ENCODE results near the gene GALNS. TPM values are rescaled to one million over a fixed set of nuclear protein-coding genes. Genes with fewer than 3 reads are reported as not detected.

Gene GALNS
- total and polyA plus RNA-seq, 10 donors: 9.7 to 71.6 (median 42.9) TPM

GRCh38 chr16:88831838-88832237, 24.9 kb downstream of the GALNS start:
- 81 to 91% (median 89%) methylated on average over 13 of the region's 13 CpGs for WGBS, 5 donors
- TF ChIP-seq POLR2AphosphoS5 (IDR thresholded peaks at IDR 0.05) (peak in 2 of 3 donors; percentile 21 to 65), CTCF (IDR thresholded peaks at IDR 0.05 in 8 of 11, conservative IDR thresholded peaks at IDR 0.05 in 3 of 11) (no peak), POLR2A (IDR thresholded peaks at IDR 0.05) (no peak)
- Histone ChIP-seq H3K27ac (no peak overlapping the region), H3K9me3 (no peaks in the 10 kb centered on the region), H3K36me3 (peaks cover 0 to 79% (median 32%) of the 10 kb centered on the region in 6 donors), H3K27me3 (replicated peaks in 1 of 7) (no peaks in the 10 kb centered on the region), H3K4me1 (no peaks in the 10 kb centered on the region), H3K4me3 (no peak overlapping the region)
- intact Hi-C loops (cut with DNase I; ENCODE audit: low total_unique reads): no loop called here
- no peak for DNase-seq

GRCh38 chr16:88830783-88831182, 26.0 kb downstream of the GALNS start:
- H3K36me3 ChIP-seq: peaks cover 0 to 83% (median 34%) of the 10 kb centered on the region in 6 donors
- 86 to 94% (median 92%) methylated on average over 8 to 14 of the region's 14 CpGs for WGBS, 5 donors
- TF ChIP-seq POLR2A (IDR thresholded peaks at IDR 0.05) (no peak), CTCF (IDR thresholded peaks at IDR 0.05 in 8 of 11, conservative IDR thresholded peaks at IDR 0.05 in 3 of 11) (no peak), POLR2AphosphoS5 (IDR thresholded peaks at IDR 0.05) (no peak)
- H3K27ac ChIP-seq: no peak overlapping the region
- H3K4me1 ChIP-seq: no peaks in the 10 kb centered on the region
- DNase-seq: no peak
- intact Hi-C loops (cut with DNase I; ENCODE audit: low total_unique reads): no loop called here
- no peaks in the 10 kb centered on the region for H3K27me3 ChIP-seq (replicated peaks in 1 of 7)
- no peak overlapping the region for H3K4me3 ChIP-seq
- H3K9me3 ChIP-seq: no peaks in the 10 kb centered on the region

GRCh38 chr16:88830258-88830657, 26.5 kb downstream of the GALNS start:
- no peak for TF ChIP-seq CTCF (IDR thresholded peaks at IDR 0.05 in 8 of 11, conservative IDR thresholded peaks at IDR 0.05 in 3 of 11)
- no peak for TF ChIP-seq POLR2AphosphoS5 (IDR thresholded peaks at IDR 0.05)
- no peak for TF ChIP-seq POLR2A (IDR thresholded peaks at IDR 0.05)
- 77 to 88% (median 82%) methylated on average over 11 of the region's 11 CpGs for WGBS, 5 donors

GRCh38 chr16:88828711-88829110, 28.0 kb downstream of the GALNS start:
- no peak overlapping the region for H3K4me3 ChIP-seq
- 85 to 95% (median 91%) methylated on average over 17 to 24 of the region's 24 CpGs for WGBS, 5 donors
- no peak overlapping the region for H3K27ac ChIP-seq
- no peak for DNase-seq
- no peaks in the 10 kb centered on the region for H3K27me3 ChIP-seq (replicated peaks in 1 of 7)
- intact Hi-C loops (cut with DNase I; ENCODE audit: low total_unique reads): no loop called here
- TF ChIP-seq CTCF (IDR thresholded peaks at IDR 0.05 in 8 of 11, conservative IDR thresholded peaks at IDR 0.05 in 3 of 11) (no peak), POLR2AphosphoS5 (IDR thresholded peaks at IDR 0.05) (no peak), POLR2A (IDR thresholded peaks at IDR 0.05) (no peak)
- H3K36me3 ChIP-seq: peaks cover 0 to 83% (median 28%) of the 10 kb centered on the region in 6 donors
- no peaks in the 10 kb centered on the region for H3K9me3 ChIP-seq
- no peaks in the 10 kb centered on the region for H3K4me1 ChIP-seq

More at GRCh38 chr16:88830258-88830657, 26.5 kb downstream of the GALNS start:
- intact Hi-C loops (cut with DNase I; ENCODE audit: low total_unique reads): no loop called here
- DNase-seq: no peak
- H3K27me3 ChIP-seq (replicated peaks in 1 of 7): no peaks in the 10 kb centered on the region
- H3K4me3 ChIP-seq: no peak overlapping the region
- H3K36me3 ChIP-seq: peaks cover 0 to 83% (median 32%) of the 10 kb centered on the region in 6 donors
- H3K4me1 ChIP-seq: no peaks in the 10 kb centered on the region
- no peak overlapping the region for H3K27ac ChIP-seq
- H3K9me3 ChIP-seq: no peaks in the 10 kb centered on the region
